H9 (cell line): ENCODE results near the gene CDH18. TPM values are rescaled to one million over a fixed set of nuclear protein-coding genes. Genes with fewer than 3 reads are reported as not detected.

Source experiments
- DNase-seq: peaks from one replicate; pipeline ENCODE4 v3.0.0-alpha.2; 2017
- H2AFZ ChIP-seq: one replicate; pipeline ENCODE4 v1.6.1; 2013; ENCODE audit warnings: mild to moderate bottlenecking, low read length, control low read depth, moderate library complexity
- H2AK5ac ChIP-seq: 2 replicates; pipeline ENCODE4 v1.6.1; 2013; ENCODE audit warnings: low read length, control low read depth, mixed read lengths; ENCODE audit not compliant: insufficient read length
- H2BK120ac ChIP-seq: one replicate; pipeline ENCODE4 v1.6.1; 2013; ENCODE audit warnings: low read depth, mild to moderate bottlenecking, low read length, control low read depth, inconsistent platforms; ENCODE audit not compliant: poor library complexity, severe bottlenecking
- H2BK12ac ChIP-seq: 2 replicates; pipeline ENCODE4 v1.6.1; 2013; ENCODE audit warnings: low read length, control low read depth, mixed read lengths, low read depth; ENCODE audit not compliant: insufficient read length
- H2BK15ac ChIP-seq: 2 replicates; pipeline ENCODE4 v1.6.1; 2013; ENCODE audit warnings: low read depth, low read length, control low read depth
- H2BK20ac ChIP-seq: one replicate; pipeline ENCODE4 v1.6.1; 2013; ENCODE audit warnings: low read depth, mild to moderate bottlenecking, low read length, control low read depth, inconsistent platforms; ENCODE audit not compliant: poor library complexity, severe bottlenecking
- H2BK5ac ChIP-seq: 2 replicates; pipeline ENCODE4 v1.6.1; 2013; ENCODE audit warnings: low read length, control low read depth, mixed read lengths; ENCODE audit not compliant: insufficient read length
- H3K14ac ChIP-seq: 2 replicates; pipeline ENCODE4 v1.6.1; 2013; ENCODE audit warnings: low read length, control low read depth; ENCODE audit not compliant: insufficient read depth
- H3K18ac ChIP-seq: 2 replicates; pipeline ENCODE4 v1.6.1; 2013; ENCODE audit warnings: low read depth, mild to moderate bottlenecking, mixed read lengths, low read length, control low read depth; ENCODE audit not compliant: insufficient read length
- H3K23ac ChIP-seq: 2 replicates; pipeline ENCODE4 v1.6.1; 2013; ENCODE audit warnings: low read length, control low read depth, mixed read lengths, low read depth; ENCODE audit not compliant: insufficient read length
- H3K23me2 ChIP-seq: 2 replicates; pipeline ENCODE4 v1.6.1; 2013; ENCODE audit warnings: low read depth, mild to moderate bottlenecking, mixed read lengths, low read length, control low read depth; ENCODE audit not compliant: insufficient read length, poor library complexity, severe bottlenecking
- H3K27ac ChIP-seq: 2 replicates; pipeline ENCODE4 v1.5.1; 2013; ENCODE audit warnings: low read length, control low read depth, mixed read lengths, low read depth; ENCODE audit not compliant: insufficient read length
- H3K27me3 ChIP-seq: 2 replicates; pipeline ENCODE4 v1.6.1; 2013; ENCODE audit warnings: low read length, control low read depth, inconsistent platforms; ENCODE audit not compliant: insufficient read depth
- H3K4ac ChIP-seq: 2 replicates; pipeline ENCODE4 v1.6.1; 2013; ENCODE audit warnings: low read depth, mild to moderate bottlenecking, control low read depth, inconsistent platforms, low read length, moderate library complexity
- H3K4me1 ChIP-seq: 2 replicates; pipeline ENCODE4 v1.6.1; 2013; ENCODE audit warnings: low read length, control low read depth, inconsistent platforms; ENCODE audit not compliant: insufficient read depth
- H3K4me2 ChIP-seq: 2 replicates; pipeline ENCODE4 v1.6.1; 2013; ENCODE audit warnings: low read length, control low read depth, mixed read lengths; ENCODE audit not compliant: insufficient read length, insufficient read depth
- H3K56ac ChIP-seq: 2 replicates; pipeline ENCODE4 v1.6.1; 2013; ENCODE audit warnings: low read depth, mild to moderate bottlenecking, mixed read lengths, low read length, control low read depth; ENCODE audit not compliant: insufficient read length
- H3K79me1 ChIP-seq: 2 replicates; pipeline ENCODE4 v1.6.1; 2013; ENCODE audit warnings: low read depth, mild to moderate bottlenecking, moderate library complexity, low read length, control low read depth, inconsistent platforms; ENCODE audit not compliant: insufficient read depth, poor library complexity, severe bottlenecking
- H3K79me2 ChIP-seq: 2 replicates; pipeline ENCODE4 v1.6.1; 2013; ENCODE audit warnings: low read length, control low read depth, inconsistent platforms; ENCODE audit not compliant: insufficient read depth
- H3K9ac ChIP-seq: 2 replicates; pipeline ENCODE4 v1.6.1; 2013; ENCODE audit warnings: low read length, control low read depth, mixed read lengths; ENCODE audit not compliant: insufficient read length; ENCODE audit errors: extremely low read depth
- H3K9me3 ChIP-seq: one replicate; pipeline ENCODE4 v1.6.1; 2013; ENCODE audit warnings: low read depth, low read length, inconsistent platforms; ENCODE audit not compliant: control insufficient read depth
- H3T11ph ChIP-seq: one replicate; pipeline ENCODE4 v1.6.1; 2013; ENCODE audit warnings: mild to moderate bottlenecking, low read length, control low read depth, inconsistent platforms
- H4K20me1 ChIP-seq: one replicate; pipeline ENCODE4 v1.6.1; 2013; ENCODE audit not compliant: control insufficient read depth, insufficient read length, insufficient read depth
- H4K5ac ChIP-seq: 2 replicates; pipeline ENCODE4 v1.6.1; 2013; ENCODE audit warnings: low read depth, mild to moderate bottlenecking, mixed read lengths, low read length, control low read depth; ENCODE audit not compliant: insufficient read length
- H4K8ac ChIP-seq: replicated peaks from 2 replicates; pipeline ENCODE4 v1.6.1; 2013; ENCODE audit warnings: low read length, control low read depth, mixed read lengths, low read depth; ENCODE audit not compliant: insufficient read length
- H4K91ac ChIP-seq: 2 replicates; pipeline ENCODE4 v1.6.1; 2013; ENCODE audit warnings: low read depth, mild to moderate bottlenecking, moderate library complexity, mixed read lengths, low read length, control low read depth; ENCODE audit not compliant: insufficient read length
- H3K27ac Mint-ChIP-seq, 3 experiments: 2 replicates in 2 of 3; 3 replicates in 1 of 3; pipeline ENCODE4 v1.8.0; 2020 to 2021; ENCODE audit warnings: mixed read lengths in 3 of 3, mild to moderate bottlenecking in 1 of 3, moderate library complexity in 1 of 3
- H3K27me3 Mint-ChIP-seq: 2 replicates; pipeline ENCODE4 v1.8.0; 2021; ENCODE audit warnings: low read depth, mild to moderate bottlenecking, moderate library complexity, mixed read lengths
- H3K36me3 Mint-ChIP-seq, 3 experiments: 2 replicates in 2 of 3; 3 replicates in 1 of 3; pipeline ENCODE4 v1.8.0; 2020 to 2021; ENCODE audit warnings: low read depth in 3 of 3, mixed read lengths in 3 of 3; ENCODE audit not compliant: insufficient read depth in 1 of 3
- H3K4me1 Mint-ChIP-seq, 2 experiments: 2 replicates each; pipeline ENCODE4 v1.8.0; 2020; ENCODE audit warnings: mixed read lengths in 2 of 2
- H3K4me3 Mint-ChIP-seq, 2 experiments: 2 replicates in 1 of 2; 3 replicates in 1 of 2; pipeline ENCODE4 v1.8.0; 2020 to 2021; ENCODE audit warnings: mild to moderate bottlenecking in 2 of 2, mixed read lengths in 2 of 2, moderate library complexity in 1 of 2
- H3K9me3 Mint-ChIP-seq, 2 experiments: 2 replicates in 1 of 2; 3 replicates in 1 of 2; pipeline ENCODE4 v1.8.0; 2020; ENCODE audit warnings: mild to moderate bottlenecking in 2 of 2, mixed read lengths in 2 of 2, moderate library complexity in 1 of 2
- WGBS: extraction: QIAGEN DNeasy Blood & Tissue Kit; methylation state at CpG from one replicate; pipeline ENCODE4 v1.1.7; 2013; ENCODE audit warnings: missing lambda C conversion rate, low lambda C conversion rate, mixed read lengths; ENCODE audit not compliant: insufficient read length; ENCODE audit errors: extremely low coverage; 5-methylcytosine and 5-hydroxymethylcytosine counted together
- total RNA-seq: library from RNA; stranded (reverse); gene quantifications from 2 replicates; pipeline ENCODE4 v1.2.1, GENCODE V29; 2021
- TF ChIP-seq, protein P1 (sequence below): fragments of 200-600 bp; sonication (generic); conservative IDR thresholded peaks from 3 replicates; pipeline ENCODE4 v1.8.0; 2021; ENCODE audit warnings: antibody characterized with exemption, mild to moderate bottlenecking

CDH18 gene
- total RNA-seq, 1 experiment from 2014 or later = not detected

DNA sequence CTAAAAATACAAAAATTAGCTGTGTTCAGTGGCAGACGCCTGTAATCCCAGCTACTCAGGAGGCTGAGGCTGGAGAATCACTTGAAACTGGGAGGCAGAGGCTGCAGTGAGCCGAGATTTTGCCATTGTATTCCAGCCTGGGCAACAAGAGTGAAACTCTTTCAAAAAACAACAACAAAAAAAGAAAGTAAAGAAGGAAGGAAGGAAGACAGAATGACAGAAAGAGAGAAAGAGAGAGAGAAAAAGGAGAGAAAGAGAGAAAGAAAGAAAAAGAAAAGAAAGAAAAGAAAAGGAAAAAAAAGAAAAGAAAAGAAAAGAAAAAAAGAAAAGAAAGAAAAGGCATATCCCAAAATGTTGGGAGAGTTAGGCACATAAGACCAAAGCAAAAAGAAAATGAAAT, 278.6 kb downstream of the CDH18 start:
- H3K9me3 Mint-ChIP-seq = peaks cover 17 to 34% of the 10 kb centered on the region in 2 experiments
- H3K27me3 ChIP-seq = no peaks in the 10 kb centered on the region

More for the DNA sequence above, 278.6 kb downstream of the CDH18 start:
- no peak overlapping the region for H4K8ac ChIP-seq
- H3K23ac ChIP-seq = no peak overlapping the region
- no peak overlapping the region for H3T11ph ChIP-seq
- no peak for DNase-seq
- H3K14ac ChIP-seq = no peak overlapping the region
- H3K4me1 ChIP-seq = no peaks in the 10 kb centered on the region
- H3K23me2 ChIP-seq = no peaks in the 10 kb centered on the region
- no peak overlapping the region for H2BK12ac ChIP-seq
- no peaks in the 10 kb centered on the region for H4K20me1 ChIP-seq
- no peak overlapping the region for H2BK20ac ChIP-seq
- TF ChIP-seq, protein P1, sequence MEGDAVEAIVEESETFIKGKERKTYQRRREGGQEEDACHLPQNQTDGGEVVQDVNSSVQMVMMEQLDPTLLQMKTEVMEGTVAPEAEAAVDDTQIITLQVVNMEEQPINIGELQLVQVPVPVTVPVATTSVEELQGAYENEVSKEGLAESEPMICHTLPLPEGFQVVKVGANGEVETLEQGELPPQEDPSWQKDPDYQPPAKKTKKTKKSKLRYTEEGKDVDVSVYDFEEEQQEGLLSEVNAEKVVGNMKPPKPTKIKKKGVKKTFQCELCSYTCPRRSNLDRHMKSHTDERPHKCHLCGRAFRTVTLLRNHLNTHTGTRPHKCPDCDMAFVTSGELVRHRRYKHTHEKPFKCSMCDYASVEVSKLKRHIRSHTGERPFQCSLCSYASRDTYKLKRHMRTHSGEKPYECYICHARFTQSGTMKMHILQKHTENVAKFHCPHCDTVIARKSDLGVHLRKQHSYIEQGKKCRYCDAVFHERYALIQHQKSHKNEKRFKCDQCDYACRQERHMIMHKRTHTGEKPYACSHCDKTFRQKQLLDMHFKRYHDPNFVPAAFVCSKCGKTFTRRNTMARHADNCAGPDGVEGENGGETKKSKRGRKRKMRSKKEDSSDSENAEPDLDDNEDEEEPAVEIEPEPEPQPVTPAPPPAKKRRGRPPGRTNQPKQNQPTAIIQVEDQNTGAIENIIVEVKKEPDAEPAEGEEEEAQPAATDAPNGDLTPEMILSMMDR = no peak
- H3K4me2 ChIP-seq = no peak overlapping the region
- no peak overlapping the region for H2AFZ ChIP-seq
- H3K56ac ChIP-seq = no peak overlapping the region
- no peak overlapping the region for H3K9ac ChIP-seq
- WGBS = no CpG with 5 or more reads among the region's 2 CpGs
- Mint-ChIP-seq H3K36me3 (peaks cover 7 to 26% (median 19%) of the 10 kb centered on the region in 3 experiments), H3K27me3 (no peaks in the 10 kb centered on the region), H3K4me3 (no peak overlapping the region), H3K27ac (no peak overlapping the region), H3K4me1 (no peaks in the 10 kb centered on the region)
- no peak overlapping the region for H2BK5ac ChIP-seq
- H2BK15ac ChIP-seq = no peak overlapping the region
- no peaks in the 10 kb centered on the region for H3K79me2 ChIP-seq
- no peaks in the 10 kb centered on the region for H3K79me1 ChIP-seq
- no peak overlapping the region for H4K5ac ChIP-seq
- H3K18ac ChIP-seq = no peak overlapping the region
- no peak overlapping the region for H4K91ac ChIP-seq
- H2BK120ac ChIP-seq = no peak overlapping the region
- H2AK5ac ChIP-seq = no peak overlapping the region
- H3K9me3 ChIP-seq = no peaks in the 10 kb centered on the region
- no peak overlapping the region for H3K27ac ChIP-seq
- no peak overlapping the region for H3K4ac ChIP-seq
